Measurements from ENCODE around the gene VAMP1.
"Not testable (repeated sequence)": the region's sequence is repeated elsewhere in the genome, so short reads cannot be mapped to it uniquely, and the experiment has no call there.

The VAMP1 gene

GRCh38 chr12:6469609-6470374, 685 bp downstream of the VAMP1 start:
- no peak for DNase-seq (ENCODE audit: low read depth, low spot score)
- peak overlapping the region; percentile 72 for H3K4me3 ChIP-seq (ENCODE audit: low read length)
- H3K27me3 ChIP-seq (ENCODE audit: control insufficient read depth, insufficient read depth, low read length): no peaks in the 10 kb centered on the region
- no CpG with 5 or more reads among the region's 16 CpGs for WGBS (ENCODE audit: insufficient coverage, insufficient read length)
- peaks cover 3% of the 10 kb centered on the region; the same call in 1 of the 2 replicates for H3K36me3 ChIP-seq (ENCODE audit: control insufficient read depth, insufficient read depth, low read length)
- H3K27ac ChIP-seq (ENCODE audit: low read length): no peak overlapping the region
- H3K9me3 ChIP-seq (ENCODE audit: control insufficient read depth, insufficient read depth, low read length): no peaks in the 10 kb centered on the region
- no peaks in the 10 kb centered on the region for H3K4me1 ChIP-seq (ENCODE audit: control insufficient read depth, insufficient read depth, low read length)

- Histone ChIP-seq H3K36me3 (ENCODE audit: control insufficient read depth, insufficient read depth, low read length) (peaks cover 7% of the 10 kb centered on the region; the same call in 1 of the 2 replicates), H3K4me1 (ENCODE audit: control insufficient read depth, insufficient read depth, low read length) (no peaks in the 10 kb centered on the region), H3K27me3 (ENCODE audit: control insufficient read depth, insufficient read depth, low read length) (no peaks in the 10 kb centered on the region), H3K9me3 (ENCODE audit: control insufficient read depth, insufficient read depth, low read length) (no peaks in the 10 kb centered on the region), H3K4me3 (ENCODE audit: low read length) (no peak overlapping the region), H3K27ac (ENCODE audit: low read length) (no peak overlapping the region)
- DNase-seq (ENCODE audit: low read depth, low spot score): no peak
- WGBS (ENCODE audit: insufficient coverage, insufficient read length): no CpG with 5 or more reads among the region's 6 CpGs
Measured at GRCh38 chr12:6469092-6469491, 1.4 kb downstream of the VAMP1 start.

- Histone ChIP-seq H3K9me3 (ENCODE audit: control insufficient read depth, insufficient read depth, low read length) (no peaks in the 10 kb centered on the region), H3K27me3 (ENCODE audit: control insufficient read depth, insufficient read depth, low read length) (no peaks in the 10 kb centered on the region), H3K36me3 (ENCODE audit: control insufficient read depth, insufficient read depth, low read length) (peaks cover 7% of the 10 kb centered on the region; the same call in 1 of the 2 replicates), H3K27ac (ENCODE audit: low read length) (no peak overlapping the region), H3K4me3 (ENCODE audit: low read length) (no peak overlapping the region), H3K4me1 (ENCODE audit: control insufficient read depth, insufficient read depth, low read length) (no peaks in the 10 kb centered on the region)
- DNase-seq (ENCODE audit: low read depth, low spot score): no peak
Measured at GRCh38 chr12:6468283-6468575, 2.2 kb downstream of the VAMP1 start.

- not testable (repeated sequence) for H3K27me3 ChIP-seq (ENCODE audit: control insufficient read depth, insufficient read depth, low read length); H3K4me1 ChIP-seq (ENCODE audit: control insufficient read depth, insufficient read depth, low read length); H3K36me3 ChIP-seq (ENCODE audit: control insufficient read depth, insufficient read depth, low read length); H3K9me3 ChIP-seq (ENCODE audit: control insufficient read depth, insufficient read depth, low read length); DNase-seq (ENCODE audit: low read depth, low spot score); H3K4me3 ChIP-seq (ENCODE audit: low read length); H3K27ac ChIP-seq (ENCODE audit: low read length)
- no CpG with 5 or more reads among the region's 9 CpGs for WGBS (ENCODE audit: insufficient coverage, insufficient read length)
Measured at GRCh38 chr12:6467571-6468282, 2.8 kb downstream of the VAMP1 start.

GRCh38 chr12:6466751-6467150, 3.7 kb downstream of the VAMP1 start:
- WGBS (ENCODE audit: insufficient coverage, insufficient read length): no CpG with 5 or more reads among the region's 4 CpGs
- H3K4me3 ChIP-seq (ENCODE audit: low read length); H3K27me3 ChIP-seq (ENCODE audit: control insufficient read depth, insufficient read depth, low read length); H3K27ac ChIP-seq (ENCODE audit: low read length); H3K9me3 ChIP-seq (ENCODE audit: control insufficient read depth, insufficient read depth, low read length); DNase-seq (ENCODE audit: low read depth, low spot score); H3K4me1 ChIP-seq (ENCODE audit: control insufficient read depth, insufficient read depth, low read length): not testable (repeated sequence)
- H3K36me3 ChIP-seq (ENCODE audit: control insufficient read depth, insufficient read depth, low read length): peaks cover 16% of the 10 kb centered on the region

GRCh38 chr12:6466184-6466573, 4.3 kb downstream of the VAMP1 start:
- H3K27ac ChIP-seq (ENCODE audit: low read length): no peak overlapping the region
- no peaks in the 10 kb centered on the region for H3K9me3 ChIP-seq (ENCODE audit: control insufficient read depth, insufficient read depth, low read length)
- WGBS (ENCODE audit: insufficient coverage, insufficient read length): no CpG with 5 or more reads among the region's 5 CpGs
- no peaks in the 10 kb centered on the region for H3K27me3 ChIP-seq (ENCODE audit: control insufficient read depth, insufficient read depth, low read length)
- DNase-seq (ENCODE audit: low read depth, low spot score): no peak
- H3K4me1 ChIP-seq (ENCODE audit: control insufficient read depth, insufficient read depth, low read length): no peaks in the 10 kb centered on the region
- peaks cover 18% of the 10 kb centered on the region for H3K36me3 ChIP-seq (ENCODE audit: control insufficient read depth, insufficient read depth, low read length)
- no peak overlapping the region for H3K4me3 ChIP-seq (ENCODE audit: low read length)

GRCh38 chr12:6465467-6466183, 4.9 kb downstream of the VAMP1 start:
- Histone ChIP-seq H3K27me3 (ENCODE audit: control insufficient read depth, insufficient read depth, low read length) (no peaks in the 10 kb centered on the region), H3K9me3 (ENCODE audit: control insufficient read depth, insufficient read depth, low read length) (no peaks in the 10 kb centered on the region), H3K36me3 (ENCODE audit: control insufficient read depth, insufficient read depth, low read length) (peaks cover 20% of the 10 kb centered on the region), H3K4me3 (ENCODE audit: low read length) (no peak overlapping the region), H3K4me1 (ENCODE audit: control insufficient read depth, insufficient read depth, low read length) (no peaks in the 10 kb centered on the region), H3K27ac (ENCODE audit: low read length) (no peak overlapping the region)
- no CpG with 5 or more reads among the region's 6 CpGs for WGBS (ENCODE audit: insufficient coverage, insufficient read length)
- no peak for DNase-seq (ENCODE audit: low read depth, low spot score)

GRCh38 chr12:6464531-6464930, 5.9 kb downstream of the VAMP1 start:
- Histone ChIP-seq H3K27me3 (ENCODE audit: control insufficient read depth, insufficient read depth, low read length) (no peaks in the 10 kb centered on the region), H3K27ac (ENCODE audit: low read length) (no peak overlapping the region), H3K4me1 (ENCODE audit: control insufficient read depth, insufficient read depth, low read length) (no peaks in the 10 kb centered on the region), H3K36me3 (ENCODE audit: control insufficient read depth, insufficient read depth, low read length) (peaks cover 21% of the 10 kb centered on the region), H3K9me3 (ENCODE audit: control insufficient read depth, insufficient read depth, low read length) (no peaks in the 10 kb centered on the region), H3K4me3 (ENCODE audit: low read length) (no peak overlapping the region)
- no peak for DNase-seq (ENCODE audit: low read depth, low spot score)
- WGBS (ENCODE audit: insufficient coverage, insufficient read length): no CpG with 5 or more reads among the region's 8 CpGs

- Histone ChIP-seq H3K27me3 (ENCODE audit: control insufficient read depth, insufficient read depth, low read length) (no peaks in the 10 kb centered on the region), H3K36me3 (ENCODE audit: control insufficient read depth, insufficient read depth, low read length) (peaks cover 21% of the 10 kb centered on the region), H3K4me1 (ENCODE audit: control insufficient read depth, insufficient read depth, low read length) (no peaks in the 10 kb centered on the region), H3K27ac (ENCODE audit: low read length) (no peak overlapping the region), H3K9me3 (ENCODE audit: control insufficient read depth, insufficient read depth, low read length) (no peaks in the 10 kb centered on the region), H3K4me3 (ENCODE audit: low read length) (no peak overlapping the region)
- WGBS (ENCODE audit: insufficient coverage, insufficient read length): no CpG with 5 or more reads among the region's 6 CpGs
- no peak for DNase-seq (ENCODE audit: low read depth, low spot score)
Measured at GRCh38 chr12:6463858-6464257, 6.6 kb downstream of the VAMP1 start.

GRCh38 chr12:6463216-6463615, 7.3 kb downstream of the VAMP1 start:
- H3K4me3 ChIP-seq (ENCODE audit: low read length): no peak overlapping the region
- peaks cover 21% of the 10 kb centered on the region for H3K36me3 ChIP-seq (ENCODE audit: control insufficient read depth, insufficient read depth, low read length)
- no peak for DNase-seq (ENCODE audit: low read depth, low spot score)
- H3K9me3 ChIP-seq (ENCODE audit: control insufficient read depth, insufficient read depth, low read length): no peaks in the 10 kb centered on the region
- no peaks in the 10 kb centered on the region for H3K27me3 ChIP-seq (ENCODE audit: control insufficient read depth, insufficient read depth, low read length)
- no peak overlapping the region for H3K27ac ChIP-seq (ENCODE audit: low read length)
- no CpG with 5 or more reads among the region's 7 CpGs for WGBS (ENCODE audit: insufficient coverage, insufficient read length)
- no peaks in the 10 kb centered on the region for H3K4me1 ChIP-seq (ENCODE audit: control insufficient read depth, insufficient read depth, low read length)

All from iPS DF 6.9 (cell line).